PC-9 (cell line): Measurements from ENCODE around the gene CTAG1B. TPM values are rescaled to one million over a fixed set of nuclear protein-coding genes. Genes with fewer than 3 reads are reported as not detected.
"Not testable (repeated sequence)": the region's sequence is repeated elsewhere in the genome, so short reads cannot be mapped to it uniquely, and the experiment has no call there.

Experiments used
- BruUV-seq: library from RNA; stranded (reverse); fragments of 400-500 nt; replicated peaks from 2 replicates; lab custom pipeline; 2021; lab: Mats Ljungman, UMichigan
- CTCF ChIA-PET: fragments of 300-600 bp; sonication (Branson Sonifier 250); formaldehyde crosslinking; loops from one replicate; lab custom pipeline; 2022; ENCODE audit warnings: antibody characterized with exemption; lab: Charles Lee
- POLR2A ChIA-PET: fragments of 300-600 bp; sonication (Branson Sonifier 250); formaldehyde crosslinking; loops from one replicate; lab custom pipeline; 2022; ENCODE audit warnings: antibody characterized with exemption; ENCODE audit not compliant: unreplicated experiment; lab: Charles Lee
- DNase-seq, 2 experiments: peaks; one replicate each; pipeline versions ENCODE4 v3.0.0 to v3.0.0-alpha.2; 2015 to 2022; ENCODE audit warnings: mixed read lengths in 1 of 2
- H2AFZ ChIP-seq: fragments of 200-600 bp; sonication (generic); 2 replicates; pipeline ENCODE4 v1.8.1; 2017; ENCODE audit warnings: antibody characterized with exemption
- H3F3A ChIP-seq: fragments of 200-600 bp; sonication (generic); 2 replicates; pipeline ENCODE4 v1.8.1; 2017; ENCODE audit warnings: antibody characterized with exemption, mild to moderate bottlenecking, low read depth; ENCODE audit not compliant: insufficient read depth
- H3K27ac ChIP-seq: fragments of 200-600 bp; sonication (generic); 2 replicates; pipeline ENCODE4 v1.6.1; 2016; ENCODE audit warnings: mixed run types
- H3K27me3 ChIP-seq: fragments of 200-600 bp; sonication (generic); 2 replicates; pipeline ENCODE4 v1.6.1; 2016; ENCODE audit warnings: low read depth, mixed run types; ENCODE audit not compliant: insufficient read depth
- H3K36me3 ChIP-seq: fragments of 200-600 bp; sonication (generic); 2 replicates; pipeline ENCODE4 v1.6.1; 2016; ENCODE audit warnings: low read depth, mixed run types
- H3K4me1 ChIP-seq: fragments of 200-600 bp; sonication (generic); replicated peaks from 2 replicates; pipeline ENCODE4 v1.6.1; 2016; ENCODE audit warnings: mixed run types; ENCODE audit not compliant: insufficient read depth
- H3K4me2 ChIP-seq: fragments of 200-600 bp; sonication (generic); 2 replicates; pipeline ENCODE4 v1.6.1; 2017; ENCODE audit warnings: mixed run types
- H3K4me3 ChIP-seq: fragments of 200-600 bp; sonication (generic); 2 replicates; pipeline ENCODE4 v1.6.1; 2016; ENCODE audit warnings: mixed run types
- H3K79me2 ChIP-seq: fragments of 200-600 bp; sonication (generic); 2 replicates; pipeline ENCODE4 v1.6.1; 2017; ENCODE audit warnings: low read depth, mixed run types
- H3K9me2 ChIP-seq: fragments of 200-600 bp; sonication (generic); 2 replicates; pipeline ENCODE4 v1.8.1; 2017; ENCODE audit warnings: mild to moderate bottlenecking; ENCODE audit not compliant: insufficient read depth
- H3K9me3 ChIP-seq: fragments of 200-600 bp; sonication (generic); 2 replicates; pipeline ENCODE4 v1.8.1; 2016; ENCODE audit warnings: low read depth; ENCODE audit not compliant: insufficient read depth
- H4K20me1 ChIP-seq: fragments of 200-600 bp; sonication (generic); 2 replicates; pipeline ENCODE4 v1.8.1; 2017; ENCODE audit not compliant: insufficient read depth
- CTCF ChIP-seq: fragments of 200-600 bp; sonication (generic); conservative IDR thresholded peaks from 2 replicates; pipeline ENCODE4 v1.6.1; 2017; ENCODE audit warnings: mixed run types, antibody characterized with exemption, mild to moderate bottlenecking, moderate library complexity
- intact Hi-C: fragments of 100-400 bp; cut with micrococcal nuclease; formaldehyde crosslinking; loops from one replicate; pipeline ENCODE4 v1.10.0; 2022; ENCODE audit not compliant: unreplicated experiment
- total RNA-seq: library from RNA; stranded (reverse); gene quantifications from 2 replicates; pipeline ENCODE4 v1.2.3, GENCODE V29; 2021

CTAG1B gene
- total RNA-seq, 1 experiment from 2014 or later = not detected

- H3K9me3 ChIP-seq, intact Hi-C loops, H3K27me3 ChIP-seq, H3K36me3 ChIP-seq, H3K79me2 ChIP-seq, DNase-seq, H3K4me3 ChIP-seq, H3F3A ChIP-seq, CTCF ChIA-PET, H3K4me2 ChIP-seq, H3K4me1 ChIP-seq, H3K9me2 ChIP-seq, H3K27ac ChIP-seq, BruUV-seq, H2AFZ ChIP-seq, H4K20me1 ChIP-seq, POLR2A ChIA-PET: not testable (repeated sequence)
Observed at GRCh38 chrX:154628960-154629359, 9.9 kb upstream of the CTAG1B start.

GRCh38 chrX:154620767-154621414 lies 1.8 kb upstream of the CTAG1B start:
- H3K9me3 ChIP-seq, H3F3A ChIP-seq, H3K27ac ChIP-seq, CTCF ChIA-PET, H3K4me3 ChIP-seq, H4K20me1 ChIP-seq, DNase-seq, H3K4me2 ChIP-seq, BruUV-seq, H2AFZ ChIP-seq, H3K79me2 ChIP-seq, POLR2A ChIA-PET, intact Hi-C loops, H3K27me3 ChIP-seq, H3K9me2 ChIP-seq, H3K4me1 ChIP-seq, H3K36me3 ChIP-seq: not testable (repeated sequence)
- TF ChIP-seq CTCF = 0 out of 2 replicates have a peak, but pooled peaks have one; percentile 23

DNA sequence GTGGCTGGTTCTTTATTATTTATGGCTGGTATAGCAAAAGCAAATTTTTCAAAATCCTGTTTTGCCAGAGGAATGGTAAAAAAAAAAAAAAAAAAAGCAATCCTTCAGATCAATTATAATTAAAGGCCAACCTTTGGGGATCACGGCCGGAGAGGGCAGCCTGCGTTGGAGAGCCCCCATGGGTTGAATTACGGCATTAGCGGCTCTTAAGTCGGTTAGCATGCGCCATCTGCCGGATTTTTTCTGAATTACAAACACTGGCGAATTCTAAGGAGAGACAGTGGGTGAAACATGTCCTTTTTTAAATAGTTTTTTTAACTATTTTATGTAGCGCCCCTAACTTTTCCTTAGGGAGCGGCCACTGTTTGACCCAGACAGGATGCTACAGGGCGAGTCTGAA lies 5.5 kb downstream of the CTAG1B start:
- H3K79me2 ChIP-seq, H3K27me3 ChIP-seq, intact Hi-C loops, H3K36me3 ChIP-seq, CTCF ChIA-PET, H3K4me2 ChIP-seq, H2AFZ ChIP-seq, H3K27ac ChIP-seq, BruUV-seq, POLR2A ChIA-PET, DNase-seq, H3K9me2 ChIP-seq, H3K4me3 ChIP-seq, H3K9me3 ChIP-seq, H3K4me1 ChIP-seq, H4K20me1 ChIP-seq, H3F3A ChIP-seq: not testable (repeated sequence)
- peak; percentile 28 for TF ChIP-seq CTCF

- CTCF ChIA-PET, H3K9me3 ChIP-seq, H3K27me3 ChIP-seq, DNase-seq, H2AFZ ChIP-seq, H3K27ac ChIP-seq, H3K4me1 ChIP-seq, H3F3A ChIP-seq, H3K9me2 ChIP-seq, POLR2A ChIA-PET, intact Hi-C loops, BruUV-seq, H3K79me2 ChIP-seq, H3K4me3 ChIP-seq, H3K4me2 ChIP-seq, H3K36me3 ChIP-seq, H4K20me1 ChIP-seq: not testable (repeated sequence)
Observed at GRCh38 chrX:154611146-154611545, 7.9 kb downstream of the CTAG1B start.

- H3K79me2 ChIP-seq, H2AFZ ChIP-seq, H3K27ac ChIP-seq, POLR2A ChIA-PET, H3K9me3 ChIP-seq, DNase-seq, BruUV-seq, CTCF ChIA-PET, H3K36me3 ChIP-seq, intact Hi-C loops, H3K4me2 ChIP-seq, H3K9me2 ChIP-seq, H3K27me3 ChIP-seq, H3K4me3 ChIP-seq, H4K20me1 ChIP-seq: not testable (repeated sequence)
- Histone ChIP-seq H3F3A (peaks cover 15% of the 10 kb centered on the region), H3K4me1 (peaks cover 22% of the 10 kb centered on the region)
Observed at GRCh38 chrX:154608823-154609222, 10.3 kb downstream of the CTAG1B start.

DNA sequence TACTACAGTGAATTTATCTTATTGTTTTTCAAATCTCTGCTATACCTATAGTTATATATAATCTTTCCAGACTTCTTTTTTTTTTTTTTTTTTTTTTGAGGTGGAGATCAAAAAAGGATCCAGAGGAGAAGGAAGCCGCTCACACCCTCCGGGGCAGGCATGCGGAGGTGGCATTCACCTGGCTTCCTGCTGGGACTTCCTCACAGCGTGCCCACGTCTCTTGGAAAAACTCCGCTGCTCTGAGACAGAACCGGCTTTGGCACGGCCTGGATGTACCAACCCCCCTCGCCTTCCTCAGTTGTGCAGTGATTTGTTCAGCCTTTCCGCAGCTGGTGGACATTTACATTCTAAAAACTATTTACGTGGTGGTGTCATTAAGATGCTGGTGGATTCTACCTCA lies 11.1 kb downstream of the CTAG1B start:
- H3F3A ChIP-seq = peaks cover 22% of the 10 kb centered on the region
- H3K27me3 ChIP-seq, H3K36me3 ChIP-seq, POLR2A ChIA-PET, H3K4me3 ChIP-seq, DNase-seq, H3K9me2 ChIP-seq, H4K20me1 ChIP-seq, H3K4me2 ChIP-seq, CTCF ChIA-PET, BruUV-seq, H3K79me2 ChIP-seq, H3K9me3 ChIP-seq, H3K27ac ChIP-seq, H2AFZ ChIP-seq, intact Hi-C loops: not testable (repeated sequence)
- peaks cover 30% of the 10 kb centered on the region for H3K4me1 ChIP-seq
